ENCODE data around the gene PDIA5.

Gene PDIA5

DNA sequence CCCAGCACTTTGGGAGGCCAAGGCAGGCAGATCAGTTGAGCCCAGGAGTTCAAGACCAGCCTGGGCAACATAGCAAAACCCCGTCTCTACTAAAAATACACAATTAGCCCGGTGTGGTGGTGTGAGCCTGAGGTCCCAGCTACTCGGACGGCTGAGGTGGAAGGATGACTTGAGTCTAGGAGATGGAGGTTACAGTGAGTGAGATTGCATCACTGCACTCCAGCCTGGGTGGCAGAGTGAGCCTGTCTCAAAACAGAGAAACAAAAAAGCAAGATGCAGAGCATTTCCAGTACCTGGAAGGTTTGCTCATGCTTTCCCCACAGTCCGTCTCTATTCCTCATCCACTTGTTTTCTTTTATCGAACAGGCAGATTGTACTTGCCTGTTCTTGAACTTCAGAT, 3.8 kb upstream of the PDIA5 start:
- H3K27ac ChIP-seq: no peak overlapping the region
- DNase-seq (ENCODE audit: low spot score): peak; percentile 22
- TF ChIP-seq, protein P1, sequence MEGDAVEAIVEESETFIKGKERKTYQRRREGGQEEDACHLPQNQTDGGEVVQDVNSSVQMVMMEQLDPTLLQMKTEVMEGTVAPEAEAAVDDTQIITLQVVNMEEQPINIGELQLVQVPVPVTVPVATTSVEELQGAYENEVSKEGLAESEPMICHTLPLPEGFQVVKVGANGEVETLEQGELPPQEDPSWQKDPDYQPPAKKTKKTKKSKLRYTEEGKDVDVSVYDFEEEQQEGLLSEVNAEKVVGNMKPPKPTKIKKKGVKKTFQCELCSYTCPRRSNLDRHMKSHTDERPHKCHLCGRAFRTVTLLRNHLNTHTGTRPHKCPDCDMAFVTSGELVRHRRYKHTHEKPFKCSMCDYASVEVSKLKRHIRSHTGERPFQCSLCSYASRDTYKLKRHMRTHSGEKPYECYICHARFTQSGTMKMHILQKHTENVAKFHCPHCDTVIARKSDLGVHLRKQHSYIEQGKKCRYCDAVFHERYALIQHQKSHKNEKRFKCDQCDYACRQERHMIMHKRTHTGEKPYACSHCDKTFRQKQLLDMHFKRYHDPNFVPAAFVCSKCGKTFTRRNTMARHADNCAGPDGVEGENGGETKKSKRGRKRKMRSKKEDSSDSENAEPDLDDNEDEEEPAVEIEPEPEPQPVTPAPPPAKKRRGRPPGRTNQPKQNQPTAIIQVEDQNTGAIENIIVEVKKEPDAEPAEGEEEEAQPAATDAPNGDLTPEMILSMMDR (IDR thresholded peaks at IDR 0.05): no peak
- H3K4me3 ChIP-seq: no peak overlapping the region

DNA sequence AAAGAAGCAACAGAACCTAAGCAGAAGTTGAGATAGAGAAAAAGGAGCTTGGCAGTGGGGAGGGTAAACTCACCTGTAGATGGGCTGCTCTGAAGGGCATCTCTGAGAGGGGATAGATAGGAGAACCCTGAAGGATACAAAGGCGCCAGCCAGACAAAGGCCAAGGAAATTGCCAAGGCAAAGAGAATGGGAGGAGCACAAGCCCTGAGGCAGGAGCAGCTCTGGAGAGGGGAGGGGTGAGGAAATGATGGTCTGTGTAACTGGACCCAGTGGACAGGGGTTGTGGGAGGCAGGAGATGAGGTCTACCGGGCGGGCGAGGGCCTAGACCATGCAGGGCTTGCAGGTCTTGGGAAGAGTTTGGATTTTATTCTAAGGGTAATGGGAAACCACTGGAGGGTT, 2.3 kb upstream of the PDIA5 start:
- H3K4me3 ChIP-seq: no peak overlapping the region
- DNase-seq (ENCODE audit: low spot score): peak; percentile 64
- no peak overlapping the region for H3K27ac ChIP-seq
- TF ChIP-seq, protein P1 (IDR thresholded peaks at IDR 0.05): no peak

DNA sequence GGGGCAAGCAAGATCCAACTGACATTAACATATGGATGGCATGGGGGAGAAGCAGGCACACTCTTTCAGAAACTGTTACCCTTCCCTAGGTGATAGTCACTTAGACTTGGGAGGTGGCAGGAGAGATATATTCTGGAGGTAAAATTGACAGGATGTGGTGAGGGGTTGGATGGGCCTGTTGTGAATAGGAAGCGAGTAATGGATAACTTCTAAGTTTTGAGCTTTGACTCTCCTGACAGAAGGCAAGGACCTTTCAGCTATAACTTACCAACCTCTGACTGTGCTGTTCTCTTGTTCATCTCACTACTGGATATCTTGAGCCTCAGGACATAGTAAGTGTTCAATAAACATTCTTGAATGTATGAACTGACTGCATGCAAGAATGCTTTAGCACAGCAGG, 1.9 kb upstream of the PDIA5 start:
- TF ChIP-seq, protein P1 (IDR thresholded peaks at IDR 0.05): no peak
- Histone ChIP-seq H3K27ac (no peak overlapping the region), H3K4me3 (no peak overlapping the region)
- DNase-seq (ENCODE audit: low spot score): no peak

DNA sequence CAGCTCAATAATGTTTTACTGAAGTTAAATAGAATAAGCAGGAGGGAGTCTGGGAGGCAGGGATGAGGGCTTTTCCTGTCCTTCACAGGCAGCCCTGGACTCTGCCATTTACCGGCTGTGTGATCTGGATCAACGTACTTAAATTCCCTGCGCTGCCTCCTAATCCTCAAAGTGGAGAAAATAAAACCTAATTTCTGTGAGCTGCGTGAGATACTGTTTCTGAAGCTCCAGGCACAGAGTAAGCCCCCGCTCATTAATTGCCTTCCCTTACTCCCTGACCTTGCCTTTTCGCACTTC, 278 bp upstream of the PDIA5 start:
- H3K27ac ChIP-seq: peak overlapping the region; percentile 58 to 91

DNA sequence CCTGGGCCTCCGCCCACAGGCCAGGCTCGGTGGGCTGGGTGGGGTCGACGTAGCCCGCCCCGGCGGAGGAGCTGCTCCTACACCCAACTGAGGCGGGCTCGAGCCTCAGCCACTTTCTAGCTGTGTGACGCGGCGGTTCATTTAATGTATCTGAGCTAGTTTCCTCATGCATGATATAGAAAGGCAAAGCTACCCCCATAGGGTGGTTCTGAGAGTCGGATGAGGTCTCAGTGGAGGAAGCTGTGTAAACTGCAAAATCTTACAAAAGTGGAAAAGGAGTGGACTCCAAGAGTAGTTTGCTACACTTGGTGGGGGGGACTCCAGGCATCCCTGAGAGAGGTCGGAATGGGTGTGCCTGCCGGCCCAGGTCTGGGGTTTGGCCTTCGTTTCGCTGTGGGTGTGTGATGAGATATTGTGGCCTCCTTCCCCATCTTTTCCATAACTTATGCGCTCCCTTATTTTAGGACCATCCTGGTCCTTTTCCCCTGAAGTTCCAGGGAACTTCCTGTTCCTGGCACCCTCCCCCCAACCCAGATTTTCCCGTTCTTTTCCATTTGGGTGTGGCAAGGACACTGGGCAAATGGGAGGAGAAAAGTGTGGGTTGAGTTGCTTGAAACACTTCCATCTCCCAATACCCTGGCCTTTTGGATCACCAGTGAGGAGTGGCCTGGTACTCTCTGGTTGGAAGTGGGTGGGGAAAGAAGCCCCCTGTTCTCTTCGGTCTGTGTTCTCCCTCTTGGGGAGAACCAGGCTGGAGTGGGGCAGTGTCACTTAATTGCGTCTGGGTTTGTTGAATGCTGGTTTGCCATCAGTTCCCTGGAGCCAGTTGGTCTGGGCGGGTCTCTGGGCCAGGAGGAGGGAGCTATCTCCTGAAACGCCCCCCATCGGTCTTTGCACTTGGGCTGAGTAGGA, 1.1 kb downstream of the PDIA5 start:
- peak; percentile 72 for DNase-seq (ENCODE audit: low spot score)
- peak overlapping the region; percentile 58 to 91 for H3K27ac ChIP-seq
- H3K4me3 ChIP-seq: peak overlapping the region; percentile 94
- TF ChIP-seq, protein P1 (IDR thresholded peaks at IDR 0.05): no peak

More for the DNA sequence above, 278 bp upstream of the PDIA5 start:
- H3K4me3 ChIP-seq: peak overlapping the region; percentile 94
- TF ChIP-seq, protein P1 (IDR thresholded peaks at IDR 0.05): no peak
- DNase-seq (ENCODE audit: low spot score): no peak

DNA sequence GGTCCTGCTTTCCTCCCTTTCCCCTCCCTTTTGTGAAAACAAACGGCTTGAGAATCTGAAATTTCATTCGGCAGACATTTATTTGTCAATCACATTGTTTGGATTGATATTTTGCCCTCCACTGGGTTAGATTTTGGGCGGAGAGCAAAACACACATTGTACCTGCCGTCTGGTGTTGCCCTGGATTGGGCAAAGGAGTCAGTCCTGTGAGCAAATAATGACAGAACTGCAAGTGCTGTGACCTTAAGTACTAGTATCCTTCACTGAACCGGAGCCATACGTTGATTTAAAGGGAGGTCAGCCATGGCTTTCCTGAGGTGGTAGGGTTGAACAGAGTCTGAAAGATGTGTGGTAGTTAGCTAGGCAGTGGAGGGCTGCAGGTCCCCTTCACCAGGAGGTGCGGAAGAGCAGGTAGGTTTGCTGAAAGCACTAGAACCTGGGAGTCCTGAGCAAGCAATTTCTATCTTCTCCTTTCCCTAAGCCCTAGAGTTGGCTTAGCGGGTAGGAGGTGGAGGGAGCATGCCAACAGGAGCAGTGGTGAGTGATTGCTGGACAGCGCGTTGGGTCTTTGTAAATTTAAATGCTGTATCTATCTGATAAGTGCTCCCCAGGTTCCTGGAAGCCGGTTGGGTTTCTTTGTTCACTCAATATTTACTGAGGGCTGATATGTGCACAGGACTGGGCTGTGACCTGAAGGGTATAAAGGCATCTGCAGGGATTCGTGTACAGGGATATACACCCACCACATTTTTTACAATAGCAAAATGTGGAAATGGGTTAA, 2.0 kb downstream of the PDIA5 start:
- Histone ChIP-seq H3K4me3 (peak overlapping the region; percentile 94), H3K27ac (peak overlapping the region; percentile 33 to 58)
- peak; percentile 40 for DNase-seq (ENCODE audit: low spot score)
- TF ChIP-seq, protein P1 (IDR thresholded peaks at IDR 0.05): no peak

Measured in coronary artery (tissue), 2 donors.